Central memory CD8-positive, alpha-beta T cell (primary cell): ENCODE data around the gene C10orf90.
"Not testable (repeated sequence)": the region's sequence is repeated elsewhere in the genome, so short reads cannot be mapped to it uniquely, and the experiment has no call there.

Source experiments
- ATAC-seq: fragments of 150-1000 bp; cut with Tn5 transposase; replicated peaks from 2 replicates; pipeline ENCODE4 v1.10.0; 2022; ENCODE audit warnings: mild to moderate bottlenecking, moderate FRiP score, moderate number of reproducible peaks; ENCODE audit not compliant: poor library complexity, severe bottlenecking; ENCODE audit errors: extremely low read depth
- DNase-seq, 2 donors: peaks; one replicate each; pipeline ENCODE4 v3.0.0; 2021; ENCODE audit warnings: low spot score in 2 of 2
- H3K27ac Mint-ChIP-seq: one replicate; pipeline ENCODE4 v1.8.0; 2022; ENCODE audit warnings: low read depth, mild to moderate bottlenecking, moderate library complexity, mixed read lengths
- H3K27me3 Mint-ChIP-seq: one replicate; pipeline ENCODE4 v1.8.0; 2022; ENCODE audit warnings: mixed read lengths
- H3K36me3 Mint-ChIP-seq: one replicate; pipeline ENCODE4 v1.8.0; 2022; ENCODE audit warnings: mild to moderate bottlenecking, moderate library complexity, mixed read lengths; ENCODE audit not compliant: insufficient read depth
- H3K4me1 Mint-ChIP-seq: one replicate; pipeline ENCODE4 v1.8.0; 2022; ENCODE audit warnings: mixed read lengths
- H3K4me3 Mint-ChIP-seq: one replicate; pipeline ENCODE4 v1.8.0; 2022; ENCODE audit warnings: mild to moderate bottlenecking, moderate library complexity, mixed read lengths
- H3K9me3 Mint-ChIP-seq: one replicate; pipeline ENCODE4 v1.8.0; 2022; ENCODE audit warnings: mixed read lengths

C10orf90 gene

GRCh38 chr10:126380352-126381076 lies 290.0 kb downstream of the C10orf90 start:
- Mint-ChIP-seq H3K27me3 (peaks cover 5% of the 10 kb centered on the region), H3K9me3 (peaks cover 10% of the 10 kb centered on the region), H3K36me3 (no peaks in the 10 kb centered on the region), H3K27ac (no peak overlapping the region), H3K4me3 (no peak overlapping the region), H3K4me1 (no peaks in the 10 kb centered on the region)
- ATAC-seq (no peak), DNase-seq (no peak)

- not testable (repeated sequence) for H3K4me1 Mint-ChIP-seq, DNase-seq, ATAC-seq, H3K27me3 Mint-ChIP-seq, H3K27ac Mint-ChIP-seq, H3K36me3 Mint-ChIP-seq, H3K4me3 Mint-ChIP-seq
- peaks cover 23% of the 10 kb centered on the region for H3K9me3 Mint-ChIP-seq
Observed at GRCh38 chr10:126379166-126379565, 291.3 kb downstream of the C10orf90 start.

- no peak for DNase-seq
- H3K4me1 Mint-ChIP-seq, result no peaks in the 10 kb centered on the region
- no peak overlapping the region for H3K27ac Mint-ChIP-seq
- ATAC-seq, result no peak
- H3K9me3 Mint-ChIP-seq, result peaks cover 27% of the 10 kb centered on the region
- no peak overlapping the region for H3K4me3 Mint-ChIP-seq
- H3K36me3 Mint-ChIP-seq, result no peaks in the 10 kb centered on the region
- no peaks in the 10 kb centered on the region for H3K27me3 Mint-ChIP-seq
Observed at GRCh38 chr10:126376956-126377355, 293.5 kb downstream of the C10orf90 start.

- ATAC-seq, result no peak
- Mint-ChIP-seq H3K27ac (no peak overlapping the region), H3K4me1 (no peaks in the 10 kb centered on the region), H3K9me3 (peaks cover 27% of the 10 kb centered on the region), H3K27me3 (no peaks in the 10 kb centered on the region), H3K4me3 (no peak overlapping the region), H3K36me3 (no peaks in the 10 kb centered on the region)
- DNase-seq, result no peak
Observed at GRCh38 chr10:126375926-126376554, 294.5 kb downstream of the C10orf90 start.

- no peaks in the 10 kb centered on the region for H3K27me3 Mint-ChIP-seq
- ATAC-seq (no peak), DNase-seq (no peak)
- H3K27ac Mint-ChIP-seq, result no peak overlapping the region
- no peaks in the 10 kb centered on the region for H3K4me1 Mint-ChIP-seq
- H3K36me3 Mint-ChIP-seq, result no peaks in the 10 kb centered on the region
- H3K4me3 Mint-ChIP-seq, result no peak overlapping the region
- peaks cover 27% of the 10 kb centered on the region for H3K9me3 Mint-ChIP-seq
Observed at GRCh38 chr10:126375299-126375698, 295.2 kb downstream of the C10orf90 start.
